GM12873 (cell line): ENCODE data around the gene YAP1.

ENCODE experiments used
- TF ChIP-seq, protein P1 (sequence below): IDR thresholded peaks from 2 replicates; pipeline ENCODE4 v1.5.1; 2012; ENCODE audit warnings: low read depth, mild to moderate bottlenecking, moderate library complexity, low read length, control low read depth; ENCODE audit not compliant: insufficient read depth; ENCODE audit errors: missing control alignments

YAP1 gene

GRCh38 chr11:102256251-102256650 lies 146.0 kb downstream of the YAP1 start:
- TF ChIP-seq, protein P1, sequence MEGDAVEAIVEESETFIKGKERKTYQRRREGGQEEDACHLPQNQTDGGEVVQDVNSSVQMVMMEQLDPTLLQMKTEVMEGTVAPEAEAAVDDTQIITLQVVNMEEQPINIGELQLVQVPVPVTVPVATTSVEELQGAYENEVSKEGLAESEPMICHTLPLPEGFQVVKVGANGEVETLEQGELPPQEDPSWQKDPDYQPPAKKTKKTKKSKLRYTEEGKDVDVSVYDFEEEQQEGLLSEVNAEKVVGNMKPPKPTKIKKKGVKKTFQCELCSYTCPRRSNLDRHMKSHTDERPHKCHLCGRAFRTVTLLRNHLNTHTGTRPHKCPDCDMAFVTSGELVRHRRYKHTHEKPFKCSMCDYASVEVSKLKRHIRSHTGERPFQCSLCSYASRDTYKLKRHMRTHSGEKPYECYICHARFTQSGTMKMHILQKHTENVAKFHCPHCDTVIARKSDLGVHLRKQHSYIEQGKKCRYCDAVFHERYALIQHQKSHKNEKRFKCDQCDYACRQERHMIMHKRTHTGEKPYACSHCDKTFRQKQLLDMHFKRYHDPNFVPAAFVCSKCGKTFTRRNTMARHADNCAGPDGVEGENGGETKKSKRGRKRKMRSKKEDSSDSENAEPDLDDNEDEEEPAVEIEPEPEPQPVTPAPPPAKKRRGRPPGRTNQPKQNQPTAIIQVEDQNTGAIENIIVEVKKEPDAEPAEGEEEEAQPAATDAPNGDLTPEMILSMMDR = no peak

- TF ChIP-seq, protein P1 = no peak
Measured at GRCh38 chr11:102260241-102260640, 150.0 kb downstream of the YAP1 start.

- TF ChIP-seq, protein P1 = no peak
Measured at GRCh38 chr11:102263379-102264003, 153.2 kb downstream of the YAP1 start.

DNA sequence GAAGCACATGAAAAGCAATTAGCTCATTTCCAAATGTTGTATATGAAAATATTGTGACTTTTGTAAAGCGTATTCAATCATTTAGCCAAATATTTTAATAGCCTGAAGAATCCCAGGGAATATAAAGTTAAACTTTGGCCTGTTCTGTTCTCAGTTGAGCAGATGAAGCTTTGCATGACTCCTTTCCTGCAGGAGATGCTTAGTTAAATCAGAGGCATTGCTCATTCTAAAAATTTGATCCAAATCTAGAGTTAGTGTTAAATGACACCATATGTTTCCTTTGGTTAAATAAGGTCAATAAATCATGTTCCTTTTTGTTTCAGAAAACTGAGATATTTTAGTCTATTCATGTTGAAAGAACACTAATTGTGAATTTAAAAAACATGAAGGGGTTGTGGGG lies 155.9 kb downstream of the YAP1 start:
- TF ChIP-seq, protein P1 = no peak

DNA sequence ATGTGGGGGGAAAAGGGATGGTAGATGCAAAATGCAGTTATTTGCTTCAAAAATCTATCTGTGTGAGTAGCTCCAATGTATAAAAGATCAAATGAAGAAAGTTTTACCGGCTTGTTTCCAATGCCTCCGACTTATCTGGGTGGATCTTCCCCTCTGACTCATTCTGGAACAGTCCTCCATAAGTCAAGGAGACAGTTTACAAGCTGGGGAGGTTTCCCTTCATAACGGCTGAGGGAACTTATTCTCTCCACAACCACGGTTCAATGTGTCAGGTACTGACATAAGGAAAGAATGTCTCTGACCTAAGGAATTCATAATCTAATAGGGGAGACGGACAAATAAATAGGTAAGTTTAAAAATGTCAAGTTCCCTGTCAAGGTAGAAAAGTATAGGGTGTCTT lies 157.4 kb downstream of the YAP1 start:
- TF ChIP-seq, protein P1 = no peak

GRCh38 chr11:102268083-102268984 lies 158.1 kb downstream of the YAP1 start:
- TF ChIP-seq, protein P1 = peak; percentile 33

DNA sequence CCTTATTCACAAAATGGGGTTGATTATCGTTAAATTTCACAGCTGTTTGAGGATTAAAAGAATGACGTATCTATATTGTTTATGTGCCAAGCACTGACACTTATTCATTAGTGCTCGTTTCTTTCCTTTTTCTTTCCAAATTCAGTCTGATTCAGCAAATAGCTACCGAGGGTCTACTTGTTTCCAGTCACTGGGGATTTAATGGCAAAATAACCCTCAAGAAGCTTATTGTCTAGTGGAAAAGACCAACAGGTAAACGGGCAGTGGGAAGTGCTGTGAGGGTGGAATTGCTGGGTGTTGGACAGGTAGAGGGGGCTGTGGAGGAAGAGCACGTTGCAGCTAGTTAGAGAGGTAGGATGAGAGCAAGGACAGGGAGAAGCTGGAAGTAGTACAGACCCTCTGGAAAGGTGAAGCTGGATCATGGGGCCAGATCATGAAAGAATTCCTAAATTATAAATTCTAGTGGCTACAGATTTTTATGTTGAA lies 158.8 kb downstream of the YAP1 start:
- TF ChIP-seq, protein P1 = no peak
